B cell (primary cell): ENCODE results near the gene ADAM23. TPM values are rescaled to one million over a fixed set of nuclear protein-coding genes. Genes with fewer than 3 reads are reported as not detected.

Experiments
- ATAC-seq: fragments of 200-7000 bp; cut with Tn5 transposase; one replicate; pipeline ENCODE4 v1.10.0; 2021; ENCODE audit warnings: low read depth, mild to moderate bottlenecking, moderate number of reproducible peaks, moderate library complexity
- CTCF ChIA-PET: fragments of 350-600 bp; sonication (Branson Sonifier 250); formaldehyde crosslinking; loops from one replicate; lab custom pipeline; 2021; ENCODE audit warnings: antibody characterized with exemption, inconsistent platforms; lab: Charles Lee
- POLR2A ChIA-PET: fragments of 350-600 bp; sonication (Branson Sonifier 250); formaldehyde crosslinking; loops from one replicate; lab custom pipeline; 2021; ENCODE audit warnings: antibody characterized with exemption; lab: Charles Lee
- DNase-seq: peaks from one replicate; pipeline ENCODE4 v3.0.0; 2013
- H2AFZ ChIP-seq: 2 replicates; pipeline ENCODE4 v1.6.1; 2012; ENCODE audit warnings: mild to moderate bottlenecking, low read depth, low read length; ENCODE audit not compliant: insufficient read depth, poor library complexity, severe bottlenecking
- H3K27ac ChIP-seq, 2 donors: 1 replicate in 1 of 2; 2 replicates in 1 of 2; pipeline ENCODE4 v1.5.1; 2012 to 2013; ENCODE audit warnings: low read length in 2 of 2, mild to moderate bottlenecking in 2 of 2, moderate library complexity in 1 of 2
- H3K27me3 ChIP-seq, 4 experiments: fragments of 200-600 bp in 1 of 4; sonication (generic) in 1 of 4; replicated peaks in 1 of 4; 1 replicate in 2 of 4; 2 replicates in 2 of 4; pipeline versions ENCODE4 v1.6.1 to v1.7.0; 2013 to 2016; ENCODE audit warnings: low read length in 3 of 4, mild to moderate bottlenecking in 2 of 4, mixed read lengths in 1 of 4, moderate library complexity in 1 of 4; ENCODE audit not compliant: insufficient read depth in 4 of 4, control insufficient read depth in 3 of 4; ENCODE audit errors: control extremely low read depth in 1 of 4
- H3K36me3 ChIP-seq, 2 experiments: replicated peaks in 1 of 2; 1 replicate in 1 of 2; 2 replicates in 1 of 2; pipeline versions ENCODE4 v1.6.1 to v1.7.1; 2013; ENCODE audit warnings: low read length in 1 of 2; ENCODE audit not compliant: insufficient read depth in 2 of 2, control insufficient read depth in 1 of 2; ENCODE audit errors: control extremely low read depth in 1 of 2, extremely low read depth in 1 of 2
- H3K4me1 ChIP-seq, 2 donors: fragments of 200-600 bp in 1 of 2; sonication (generic) in 1 of 2; 1 replicate in 1 of 2; 2 replicates in 1 of 2; pipeline versions ENCODE4 v1.5.1 to v1.6.1; 2013 to 2017; ENCODE audit warnings: low read length in 2 of 2; ENCODE audit not compliant: control insufficient read depth in 2 of 2, insufficient read depth in 2 of 2
- H3K4me2 ChIP-seq: replicated peaks from 2 replicates; pipeline ENCODE3; 2012; ENCODE audit warnings: mild to moderate bottlenecking, low read depth, low read length; ENCODE audit not compliant: poor library complexity, severe bottlenecking
- H3K4me3 ChIP-seq, 5 experiments: fragments of 200-600 bp in 1 of 5; sonication (generic) in 1 of 5; 1 replicate in 3 of 5; 2 replicates in 2 of 5; pipeline versions ENCODE4 v1.5.1 to v1.7.0; 2011 to 2016; ENCODE audit warnings: low read length in 4 of 5, mild to moderate bottlenecking in 4 of 5, low read depth in 2 of 5, control low read depth in 1 of 5, moderate library complexity in 1 of 5; ENCODE audit not compliant: insufficient read depth in 1 of 5; ENCODE audit errors: control extremely low read depth in 1 of 5, extremely low read depth in 1 of 5
- H3K79me2 ChIP-seq: fragments of 200-600 bp; sonication (generic); one replicate; pipeline ENCODE4 v1.6.0; 2016; ENCODE audit warnings: low read length; ENCODE audit not compliant: control insufficient read depth, insufficient read depth
- H3K9ac ChIP-seq: fragments of 200-600 bp; sonication (generic); 2 replicates; pipeline ENCODE4 v1.6.1; 2017; ENCODE audit warnings: mild to moderate bottlenecking, low read length, moderate library complexity
- H3K9me3 ChIP-seq, 3 donors: one replicate each; pipeline versions ENCODE4 v1.6.1 to v1.7.1; 2013; ENCODE audit warnings: low read length in 2 of 3; ENCODE audit not compliant: control insufficient read depth in 2 of 3, insufficient read depth in 1 of 3; ENCODE audit errors: control extremely low read depth in 1 of 3
- H4K20me1 ChIP-seq: 2 replicates; pipeline ENCODE4 v1.6.0; 2012; ENCODE audit warnings: mild to moderate bottlenecking, low read length; ENCODE audit not compliant: insufficient read depth, control insufficient read depth, poor library complexity, severe bottlenecking
- H3K27ac Mint-ChIP-seq: one replicate; pipeline ENCODE4 v1.8.0; 2021; ENCODE audit warnings: mixed read lengths
- H3K27me3 Mint-ChIP-seq: one replicate; pipeline ENCODE4 v1.8.0; 2021; ENCODE audit warnings: mixed read lengths
- H3K4me1 Mint-ChIP-seq: one replicate; pipeline ENCODE4 v1.8.0; 2021; ENCODE audit warnings: mixed read lengths
- H3K4me3 Mint-ChIP-seq: one replicate; pipeline ENCODE4 v1.8.0; 2021; ENCODE audit warnings: mixed read lengths
- H3K9me3 Mint-ChIP-seq: one replicate; pipeline ENCODE4 v1.8.0; 2022; ENCODE audit warnings: mixed read lengths; ENCODE audit not compliant: insufficient read depth
- CTCF ChIP-seq: fragments of 200-600 bp; IDR thresholded peaks from one replicate; pipeline ENCODE4 v1.8.0; 2022; ENCODE audit warnings: antibody characterized with exemption, mild to moderate bottlenecking
- EZH2 ChIP-seq: IDR thresholded peaks from 2 replicates; pipeline ENCODE4 v1.6.1; 2012; ENCODE audit warnings: borderline replicate concordance, low read depth, mild to moderate bottlenecking, moderate library complexity, low read length; ENCODE audit not compliant: insufficient read depth, poor library complexity, severe bottlenecking
- WGBS: methylation state at CpG from one replicate; pipeline ENCODE4 v1.1.5; 2013; ENCODE audit warnings: missing lambda C conversion rate; ENCODE audit not compliant: insufficient coverage; 5-methylcytosine and 5-hydroxymethylcytosine counted together
- intact Hi-C: fragments of 100-400 bp; cut with micrococcal nuclease; formaldehyde crosslinking; loops from one replicate; pipeline ENCODE4 v1.10.0; 2022
- polyA plus RNA-seq: library from polyadenylated mRNA; depleted of rRNA; stranded (reverse); fragments of >200 nt; gene quantifications from 2 replicates; pipeline ENCODE4 v1.2.3, GENCODE V29; 2012
- total RNA-seq, 2 donors: library from RNA; stranded (reverse); fragments of 120-200 nt in 1 of 2; gene quantifications; 1 replicate in 1 of 2; 2 replicates in 1 of 2; pipeline versions ENCODE4 v1.2.3 to v1.2.4, GENCODE V29; 2013 to 2022

Gene ADAM23
- total and polyA plus RNA-seq, 2 donors (not counting 1 experiment from before 2014, with no cell fraction given) = 0.78 to 1.7 TPM

GRCh38 chr2:206494061-206494460 is 50.7 kb downstream of the ADAM23 start:
- no peaks in the 10 kb centered on the region for H3K27me3 Mint-ChIP-seq
- intact Hi-C loops = no loop called here
- H3K4me3 ChIP-seq = no peak overlapping the region
- no peaks in the 10 kb centered on the region for H3K79me2 ChIP-seq
- no CpG with 5 or more reads among the region's 1 CpG for WGBS
- H3K9me3 ChIP-seq = peaks cover 0 to 3% (median 0%) of the 10 kb centered on the region in 3 donors
- no peaks in the 10 kb centered on the region for H3K36me3 ChIP-seq
- H3K4me1 ChIP-seq = no peaks in the 10 kb centered on the region
- H3K4me1 Mint-ChIP-seq = no peaks in the 10 kb centered on the region
- H3K4me2 ChIP-seq = no peak overlapping the region
- H3K27me3 ChIP-seq = no peaks in the 10 kb centered on the region
- no peak overlapping the region for H3K4me3 Mint-ChIP-seq
- no peaks in the 10 kb centered on the region for H4K20me1 ChIP-seq
- H2AFZ ChIP-seq = no peak overlapping the region
- H3K9ac ChIP-seq = no peak overlapping the region
- CTCF ChIA-PET = no interaction called here
- no peak overlapping the region for H3K27ac Mint-ChIP-seq
- no peaks in the 10 kb centered on the region for H3K9me3 Mint-ChIP-seq
- ATAC-seq (no peak), DNase-seq (no peak)
- POLR2A ChIA-PET = no interaction called here
- TF ChIP-seq EZH2 (no peak), CTCF (no peak)
- no peak overlapping the region for H3K27ac ChIP-seq

- Mint-ChIP-seq H3K9me3 (no peaks in the 10 kb centered on the region), H3K27me3 (no peaks in the 10 kb centered on the region), H3K4me1 (peaks cover 4% of the 10 kb centered on the region), H3K27ac (no peak overlapping the region), H3K4me3 (no peak overlapping the region)
- ATAC-seq (no peak), DNase-seq (no peak)
- H3K27ac ChIP-seq = no peak overlapping the region
- no peaks in the 10 kb centered on the region for H3K36me3 ChIP-seq
- no peaks in the 10 kb centered on the region for H3K79me2 ChIP-seq
- no peak overlapping the region for H3K4me2 ChIP-seq
- no peaks in the 10 kb centered on the region for H4K20me1 ChIP-seq
- no peak overlapping the region for H2AFZ ChIP-seq
- H3K9me3 ChIP-seq = peaks cover 0 to 3% (median 0%) of the 10 kb centered on the region in 3 donors
- CTCF ChIA-PET = no interaction called here
- H3K9ac ChIP-seq = no peak overlapping the region
- no CpG with 5 or more reads among the region's 4 CpGs for WGBS
- intact Hi-C loops = no loop called here
- no peak for TF ChIP-seq CTCF
- no peak for TF ChIP-seq EZH2
- no peaks in the 10 kb centered on the region for H3K27me3 ChIP-seq
- H3K4me1 ChIP-seq = no peaks in the 10 kb centered on the region
- POLR2A ChIA-PET = no interaction called here
- no peak overlapping the region for H3K4me3 ChIP-seq
Observed at GRCh38 chr2:206502729-206503128, 59.4 kb downstream of the ADAM23 start.
